Measurements from ENCODE around the gene ADAMTS15.

- no peak for TF ChIP-seq CTCF (IDR thresholded peaks at IDR 0.05)
- TF ChIP-seq EZH2 (IDR thresholded peaks at IDR 0.05; ENCODE audit: borderline replicate concordance, insufficient read depth, low read depth, low read length, poor library complexity, severe bottlenecking): no peak
These were observed 23.4 kb downstream of the ADAMTS15 start for GRCh38 chr11:130471731-130472433.

All from B cell (primary cell).